Measurements from ENCODE around the gene TECPR1.

DNA sequence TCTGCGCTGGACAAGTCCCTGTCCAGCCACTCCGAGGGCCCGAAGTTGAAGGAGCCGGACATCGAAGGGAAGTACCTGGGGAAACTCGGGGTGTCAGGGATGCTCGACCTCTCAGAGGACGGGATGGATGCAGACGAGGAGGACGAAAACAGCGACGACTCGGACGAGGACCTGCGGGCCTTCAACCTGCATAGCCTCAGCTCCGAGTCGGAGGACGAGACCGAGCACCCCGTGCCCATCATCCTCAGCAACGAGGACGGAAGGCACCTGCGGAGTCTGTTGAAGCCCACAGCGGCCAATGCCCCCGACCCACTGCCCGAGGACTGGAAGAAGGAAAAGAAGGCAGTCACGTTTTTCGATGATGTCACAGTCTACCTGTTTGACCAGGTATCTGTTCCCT, 57.8 kb downstream of the TECPR1 start:
- TF ChIP-seq, protein P1, sequence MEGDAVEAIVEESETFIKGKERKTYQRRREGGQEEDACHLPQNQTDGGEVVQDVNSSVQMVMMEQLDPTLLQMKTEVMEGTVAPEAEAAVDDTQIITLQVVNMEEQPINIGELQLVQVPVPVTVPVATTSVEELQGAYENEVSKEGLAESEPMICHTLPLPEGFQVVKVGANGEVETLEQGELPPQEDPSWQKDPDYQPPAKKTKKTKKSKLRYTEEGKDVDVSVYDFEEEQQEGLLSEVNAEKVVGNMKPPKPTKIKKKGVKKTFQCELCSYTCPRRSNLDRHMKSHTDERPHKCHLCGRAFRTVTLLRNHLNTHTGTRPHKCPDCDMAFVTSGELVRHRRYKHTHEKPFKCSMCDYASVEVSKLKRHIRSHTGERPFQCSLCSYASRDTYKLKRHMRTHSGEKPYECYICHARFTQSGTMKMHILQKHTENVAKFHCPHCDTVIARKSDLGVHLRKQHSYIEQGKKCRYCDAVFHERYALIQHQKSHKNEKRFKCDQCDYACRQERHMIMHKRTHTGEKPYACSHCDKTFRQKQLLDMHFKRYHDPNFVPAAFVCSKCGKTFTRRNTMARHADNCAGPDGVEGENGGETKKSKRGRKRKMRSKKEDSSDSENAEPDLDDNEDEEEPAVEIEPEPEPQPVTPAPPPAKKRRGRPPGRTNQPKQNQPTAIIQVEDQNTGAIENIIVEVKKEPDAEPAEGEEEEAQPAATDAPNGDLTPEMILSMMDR (IDR thresholded peaks at IDR 0.05; ENCODE audit: insufficient read depth, low read length), result no peak
- TF ChIP-seq, protein P2, sequence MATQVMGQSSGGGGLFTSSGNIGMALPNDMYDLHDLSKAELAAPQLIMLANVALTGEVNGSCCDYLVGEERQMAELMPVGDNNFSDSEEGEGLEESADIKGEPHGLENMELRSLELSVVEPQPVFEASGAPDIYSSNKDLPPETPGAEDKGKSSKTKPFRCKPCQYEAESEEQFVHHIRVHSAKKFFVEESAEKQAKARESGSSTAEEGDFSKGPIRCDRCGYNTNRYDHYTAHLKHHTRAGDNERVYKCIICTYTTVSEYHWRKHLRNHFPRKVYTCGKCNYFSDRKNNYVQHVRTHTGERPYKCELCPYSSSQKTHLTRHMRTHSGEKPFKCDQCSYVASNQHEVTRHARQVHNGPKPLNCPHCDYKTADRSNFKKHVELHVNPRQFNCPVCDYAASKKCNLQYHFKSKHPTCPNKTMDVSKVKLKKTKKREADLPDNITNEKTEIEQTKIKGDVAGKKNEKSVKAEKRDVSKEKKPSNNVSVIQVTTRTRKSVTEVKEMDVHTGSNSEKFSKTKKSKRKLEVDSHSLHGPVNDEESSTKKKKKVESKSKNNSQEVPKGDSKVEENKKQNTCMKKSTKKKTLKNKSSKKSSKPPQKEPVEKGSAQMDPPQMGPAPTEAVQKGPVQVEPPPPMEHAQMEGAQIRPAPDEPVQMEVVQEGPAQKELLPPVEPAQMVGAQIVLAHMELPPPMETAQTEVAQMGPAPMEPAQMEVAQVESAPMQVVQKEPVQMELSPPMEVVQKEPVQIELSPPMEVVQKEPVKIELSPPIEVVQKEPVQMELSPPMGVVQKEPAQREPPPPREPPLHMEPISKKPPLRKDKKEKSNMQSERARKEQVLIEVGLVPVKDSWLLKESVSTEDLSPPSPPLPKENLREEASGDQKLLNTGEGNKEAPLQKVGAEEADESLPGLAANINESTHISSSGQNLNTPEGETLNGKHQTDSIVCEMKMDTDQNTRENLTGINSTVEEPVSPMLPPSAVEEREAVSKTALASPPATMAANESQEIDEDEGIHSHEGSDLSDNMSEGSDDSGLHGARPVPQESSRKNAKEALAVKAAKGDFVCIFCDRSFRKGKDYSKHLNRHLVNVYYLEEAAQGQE (IDR thresholded peaks at IDR 0.05; ENCODE audit: insufficient replicate concordance, low read depth), result no peak
- TF ChIP-seq POLR2AphosphoS5 (IDR thresholded peaks at IDR 0.05; ENCODE audit: low read depth), result no peak
